GM19452 (cell line): Measurements from ENCODE around the gene FCAR.
"Not testable (repeated sequence)": the region's sequence is repeated elsewhere in the genome, so short reads cannot be mapped to it uniquely, and the experiment has no call there.

ENCODE experiments used
- ATAC-seq: cut with Tn5 transposase; IDR thresholded peaks from one replicate; pipeline ENCODE4 v1.9.1; 2021; ENCODE audit not compliant: unreplicated experiment

FCAR gene

GRCh38 chr19:54873990-54874389, at the start of gene FCAR:
Gene FCAR, plus strand, starts transcription at chr19:54874235. Its CDS starts 55 bp downstream, at chr19:54874290.
- no peak for ATAC-seq

GRCh38 chr19:54824416-54824815, 49.6 kb upstream of the FCAR start:
- ATAC-seq, result not testable (repeated sequence)

- ATAC-seq, result not testable (repeated sequence)
These were observed 48.7 kb upstream of the FCAR start for GRCh38 chr19:54825326-54825725.

GRCh38 chr19:54828064-54828463, 46.0 kb upstream of the FCAR start:
- ATAC-seq, result not testable (repeated sequence)

GRCh38 chr19:54832496-54832895, 41.5 kb upstream of the FCAR start, which contains the start of gene KIR2DS4:
Gene KIR2DS4, plus strand, starts transcription at chr19:54832676.
- not testable (repeated sequence) for ATAC-seq

- not testable (repeated sequence) for ATAC-seq
These were observed 38.9 kb upstream of the FCAR start for GRCh38 chr19:54835126-54835525.

- ATAC-seq, result not testable (repeated sequence)
These were observed 36.5 kb upstream of the FCAR start for GRCh38 chr19:54837522-54837921.

GRCh38 chr19:54843171-54843570, 30.9 kb upstream of the FCAR start:
- ATAC-seq, result not testable (repeated sequence)

GRCh38 chr19:54850061-54850640, 23.9 kb upstream of the FCAR start, which contains the start of gene KIR3DL2:
Gene KIR3DL2, plus strand, starts transcription at chr19:54850443. Its CDS starts 33 bp downstream, at chr19:54850476.
- not testable (repeated sequence) for ATAC-seq

GRCh38 chr19:54850930-54851329, 23.1 kb upstream of the FCAR start:
- no peak for ATAC-seq

GRCh38 chr19:54851353-54851752, 22.7 kb upstream of the FCAR start:
- no peak for ATAC-seq

- not testable (repeated sequence) for ATAC-seq
These were observed 18.8 kb upstream of the FCAR start for GRCh38 chr19:54855241-54855640.

- ATAC-seq, result not testable (repeated sequence)
These were observed 15.6 kb upstream of the FCAR start for GRCh38 chr19:54858476-54858875.

- not testable (repeated sequence) for ATAC-seq
These were observed 14.6 kb upstream of the FCAR start for GRCh38 chr19:54859421-54859820.

GRCh38 chr19:54863459-54863858, 10.6 kb upstream of the FCAR start:
- ATAC-seq, result not testable (repeated sequence)

GRCh38 chr19:54871696-54872095, 2.3 kb upstream of the FCAR start:
- no peak for ATAC-seq

GRCh38 chr19:54875506-54875905, 1.5 kb downstream of the FCAR start:
- ATAC-seq, result no peak

GRCh38 chr19:54877471-54877870, 3.4 kb downstream of the FCAR start:
- ATAC-seq, result no peak

GRCh38 chr19:54881884-54882283, 7.8 kb downstream of the FCAR start:
- no peak for ATAC-seq

GRCh38 chr19:54882758-54883157, 8.7 kb downstream of the FCAR start:
- ATAC-seq, result no peak

GRCh38 chr19:54883228-54883627, 9.2 kb downstream of the FCAR start:
- ATAC-seq, result no peak

- ATAC-seq, result no peak
These were observed 14.2 kb downstream of the FCAR start for GRCh38 chr19:54888239-54888638.

GRCh38 chr19:54889566-54889965, 15.5 kb downstream of the FCAR start:
- no peak for ATAC-seq
